Effector CD8-positive, alpha-beta T cell (primary cell): ENCODE measurements around the gene PTCD1.

Source experiments
- DNase-seq: peaks from one replicate; lab custom pipeline; 2025; lab: John Stamatoyannopoulos, UW
- total RNA-seq, 4 experiments: gene quantifications; one replicate each; lab custom pipeline; 2026; lab: John Stamatoyannopoulos, UW

PTCD1 gene, protein sequence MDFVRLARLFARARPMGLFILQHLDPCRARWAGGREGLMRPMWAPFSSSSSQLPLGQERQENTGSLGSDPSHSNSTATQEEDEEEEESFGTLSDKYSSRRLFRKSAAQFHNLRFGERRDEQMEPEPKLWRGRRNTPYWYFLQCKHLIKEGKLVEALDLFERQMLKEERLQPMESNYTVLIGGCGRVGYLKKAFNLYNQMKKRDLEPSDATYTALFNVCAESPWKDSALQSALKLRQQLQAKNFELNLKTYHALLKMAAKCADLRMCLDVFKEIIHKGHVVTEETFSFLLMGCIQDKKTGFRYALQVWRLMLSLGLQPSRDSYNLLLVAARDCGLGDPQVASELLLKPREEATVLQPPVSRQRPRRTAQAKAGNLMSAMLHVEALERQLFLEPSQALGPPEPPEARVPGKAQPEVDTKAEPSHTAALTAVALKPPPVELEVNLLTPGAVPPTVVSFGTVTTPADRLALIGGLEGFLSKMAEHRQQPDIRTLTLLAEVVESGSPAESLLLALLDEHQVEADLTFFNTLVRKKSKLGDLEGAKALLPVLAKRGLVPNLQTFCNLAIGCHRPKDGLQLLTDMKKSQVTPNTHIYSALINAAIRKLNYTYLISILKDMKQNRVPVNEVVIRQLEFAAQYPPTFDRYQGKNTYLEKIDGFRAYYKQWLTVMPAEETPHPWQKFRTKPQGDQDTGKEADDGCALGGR
- total RNA-seq: 10.3 to 14.9 (median 13.5) reads per million in 4 experiments

DNA sequence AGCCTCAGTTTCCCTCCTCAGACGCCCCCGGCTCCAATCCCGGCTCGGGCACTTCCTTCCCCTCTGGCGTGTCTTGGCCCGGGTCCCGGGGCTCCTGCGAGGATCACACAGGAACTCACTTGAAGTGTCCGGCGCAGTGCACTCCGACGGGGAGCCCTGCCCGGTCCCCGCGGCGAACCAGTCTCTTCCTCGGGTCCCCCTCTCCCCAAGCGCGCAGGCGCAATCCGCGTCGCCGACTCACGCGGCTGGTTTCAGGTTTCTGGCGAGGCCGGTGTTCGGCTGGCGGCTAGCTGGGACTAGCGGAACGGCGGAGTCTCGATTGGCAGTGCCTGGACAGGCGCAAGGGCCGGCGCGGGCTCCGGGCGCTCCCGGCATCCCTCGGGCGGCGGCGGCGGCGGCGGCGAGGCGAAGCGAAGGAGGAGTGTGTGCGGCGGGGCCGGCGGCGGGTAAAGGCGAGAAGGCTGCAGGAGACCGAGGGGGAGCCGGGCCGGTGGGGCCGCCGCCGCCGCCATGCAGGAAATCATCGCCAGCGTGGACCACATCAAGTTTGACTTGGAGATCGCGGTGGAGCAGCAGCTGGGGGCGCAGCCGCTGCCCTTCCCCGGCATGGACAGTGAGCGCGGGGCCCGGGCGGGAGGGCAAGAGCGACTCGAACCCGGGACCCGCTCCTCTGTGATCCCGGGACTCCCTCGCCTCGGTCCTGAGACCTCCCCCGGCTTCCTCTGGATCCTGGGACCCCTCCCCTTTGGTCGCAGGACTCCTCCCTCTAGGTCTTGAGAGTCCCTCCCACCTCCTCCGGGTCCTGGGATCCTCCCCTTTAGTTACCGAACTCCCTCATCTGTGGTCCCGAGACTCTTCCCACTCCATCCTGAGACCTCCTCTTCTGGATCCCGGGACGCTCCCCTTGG is at the start of gene PTCD1, which contains the start of gene CPSF4:
PTCD1 (minus strand) TSS at position 226 of the 908 bp plus-strand sequence. CDS start 3,556 bp downstream, outside the sequence.
CPSF4 (plus strand) TSS at position 371 of the 908 bp plus-strand sequence; CDS start at position 511, 140 bp downstream.
- DNase-seq: peak; percentile 69

DNA sequence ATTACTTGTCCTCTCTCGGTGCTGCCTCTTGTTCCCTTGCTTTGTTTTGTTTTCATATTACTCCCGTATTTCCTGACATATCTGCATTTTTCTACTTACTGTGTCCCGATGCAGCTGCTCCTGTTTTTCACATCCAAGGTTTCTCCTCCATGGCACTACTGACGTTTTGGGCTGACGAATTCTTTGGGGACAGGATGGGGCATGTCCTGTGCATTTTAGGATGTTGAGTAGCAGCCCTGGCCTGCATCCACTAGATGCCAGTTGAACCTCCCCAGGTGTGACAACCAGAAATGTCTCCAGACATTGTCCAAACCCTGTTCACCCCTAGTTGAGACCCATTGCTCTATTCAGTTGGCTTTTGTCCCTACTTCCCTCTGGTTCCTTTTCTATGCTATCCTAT is 46.5 kb upstream of the PTCD1 start:
- no peak for DNase-seq

DNA sequence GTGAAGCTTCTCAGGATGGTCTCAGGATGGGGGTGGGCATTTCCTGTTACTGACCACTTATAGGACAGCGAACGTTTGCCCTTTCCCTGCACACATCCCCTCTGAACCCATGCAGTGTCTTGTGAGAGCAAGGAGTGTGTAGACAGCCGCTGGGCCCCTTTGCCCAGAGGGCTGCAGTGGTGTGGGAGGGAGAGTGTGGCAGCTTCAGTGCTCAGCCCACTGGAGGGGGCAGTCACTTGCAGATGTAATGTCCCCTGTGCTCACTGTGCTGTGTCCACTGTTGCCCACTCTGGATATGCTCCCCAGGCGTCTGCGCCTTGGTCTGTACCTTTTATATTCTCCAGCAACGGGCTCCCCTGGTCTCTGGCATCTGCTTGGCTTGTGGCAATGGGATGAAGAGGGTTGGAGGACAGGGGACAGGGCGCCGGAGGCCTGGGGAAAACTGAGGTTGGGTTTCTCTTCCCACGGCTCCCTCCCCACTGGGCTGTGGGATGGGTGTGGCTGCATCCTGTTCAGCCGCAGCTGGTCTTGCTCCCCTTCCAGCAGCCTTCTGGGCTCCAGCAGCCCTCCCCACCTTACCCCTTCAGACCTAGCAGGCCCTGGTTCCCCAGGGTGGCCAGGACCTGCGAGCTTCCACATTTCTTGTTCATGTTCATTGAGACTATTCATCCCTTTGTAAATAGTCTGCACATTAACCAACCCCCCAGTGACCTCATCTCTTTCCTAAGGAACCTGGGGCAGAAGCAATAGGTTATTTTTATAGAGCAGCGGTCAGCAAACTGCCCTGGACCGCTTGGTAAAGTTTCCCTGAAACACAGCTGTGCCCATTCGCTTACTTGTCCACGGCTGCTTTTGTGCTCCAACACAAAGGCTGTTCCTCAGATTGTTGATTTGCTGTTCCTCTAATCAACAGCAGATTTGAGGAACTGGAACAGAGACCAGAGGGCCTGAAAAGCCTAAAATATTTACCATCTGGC is 40.2 kb upstream of the PTCD1 start:
- no peak for DNase-seq

DNA sequence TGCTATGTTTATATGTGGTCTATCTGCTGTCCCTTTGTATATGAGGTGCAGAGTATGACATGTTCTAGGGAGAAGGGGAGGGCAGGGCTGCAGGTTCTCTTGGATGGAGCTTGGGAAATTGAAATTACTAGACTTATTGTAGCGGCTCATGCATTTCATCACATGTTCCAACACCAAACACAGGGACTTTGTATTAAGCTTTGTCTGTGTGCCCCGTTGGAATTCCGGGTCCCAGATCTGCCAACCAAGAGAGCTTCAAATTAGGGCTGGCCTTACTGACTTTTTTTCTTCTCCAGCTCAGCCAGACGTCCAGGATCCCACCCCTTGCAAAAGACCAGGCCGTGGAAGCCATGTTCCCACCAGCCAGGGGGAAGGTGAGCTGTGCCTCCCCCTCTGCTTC is 37.5 kb upstream of the PTCD1 start:
- DNase-seq: no peak

DNA sequence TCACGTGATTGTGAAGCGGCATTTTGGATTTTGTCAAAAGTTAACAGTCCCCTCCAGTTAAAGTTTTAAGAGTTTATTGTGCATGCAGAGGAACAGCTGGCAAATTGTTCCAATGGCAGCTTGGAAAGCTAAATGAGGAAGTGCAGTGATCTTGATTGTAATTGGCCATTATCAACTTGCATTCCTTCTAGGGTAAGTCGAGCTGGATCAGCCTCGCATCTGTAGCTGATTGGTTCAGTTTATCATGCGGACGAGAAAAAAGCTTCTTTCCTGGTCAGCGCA is 34.7 kb upstream of the PTCD1 start:
- DNase-seq: no peak

DNA sequence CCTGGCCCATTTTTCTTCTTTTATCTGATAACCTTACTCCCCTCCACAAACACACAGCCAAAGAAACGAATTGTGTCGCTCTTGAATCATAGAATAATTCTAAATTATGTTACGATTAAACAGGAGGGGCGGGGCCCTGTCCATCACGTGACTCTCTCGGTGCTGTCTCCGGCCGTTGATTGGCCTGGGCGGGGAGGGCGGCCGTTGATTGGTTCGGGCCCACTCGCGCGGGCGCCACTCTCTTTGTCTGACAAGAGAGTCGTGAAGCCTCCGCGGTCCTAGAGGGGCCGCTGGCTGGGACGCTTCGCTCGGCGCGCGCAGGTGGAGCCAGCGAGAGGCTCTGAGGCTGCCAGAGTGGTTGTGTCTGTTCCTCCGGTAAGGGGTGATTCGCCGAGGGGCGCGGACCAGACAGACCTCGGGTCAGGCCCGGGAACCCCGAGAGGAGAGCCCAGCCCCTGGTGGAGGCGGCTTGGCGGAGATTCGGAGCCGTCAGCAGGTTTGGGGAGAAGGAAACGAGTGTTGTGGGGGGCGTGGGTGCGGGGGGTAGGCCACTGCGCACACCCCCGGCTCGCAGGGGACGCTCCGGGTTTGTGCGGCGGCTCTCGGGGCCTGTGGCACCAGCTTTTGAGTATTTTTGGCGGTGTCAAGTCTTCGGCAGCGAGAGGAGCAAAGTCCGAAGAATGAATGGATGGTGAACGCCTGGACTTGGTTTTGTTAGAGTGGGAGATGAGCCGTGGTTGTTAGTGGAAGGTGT is 34.1 kb upstream of the PTCD1 start, which contains the start of gene ZNF789:
ZNF789 (plus strand) TSS at position 330 of the 754 bp plus-strand sequence. CDS start 3,567 bp downstream, outside the sequence.
- peak; percentile 95 for DNase-seq

DNA sequence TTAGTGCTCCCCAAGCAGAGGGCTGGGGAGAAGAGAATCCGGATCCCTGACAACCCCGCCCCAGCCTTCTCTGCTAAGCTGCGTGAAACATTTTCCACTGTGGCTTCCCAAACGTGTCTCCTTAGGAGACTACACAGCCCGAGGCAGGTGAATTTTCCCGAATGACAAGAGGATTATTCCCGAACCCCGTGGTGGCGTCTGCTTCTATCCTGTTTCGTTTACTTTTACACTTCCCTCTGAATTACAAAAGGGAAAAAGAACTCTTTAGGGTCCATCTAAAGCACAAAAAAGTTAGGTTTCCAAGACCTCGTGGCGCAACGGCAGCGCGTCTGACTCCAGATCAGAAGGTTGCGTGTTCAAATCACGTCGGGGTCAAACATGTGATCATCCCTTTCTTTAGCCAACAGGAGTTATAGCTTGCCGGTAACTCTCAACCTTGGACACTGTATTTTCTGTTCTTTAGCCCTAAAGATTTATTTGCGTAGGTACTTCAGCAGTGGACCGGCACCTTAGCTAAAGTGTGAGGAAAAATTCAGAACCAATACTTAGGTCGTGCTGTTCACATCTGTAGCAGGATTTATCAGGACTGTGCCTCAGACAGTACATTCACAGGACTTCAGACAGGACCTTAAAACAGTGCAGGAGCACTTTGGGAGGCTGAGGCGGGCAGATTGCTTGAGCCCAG is 30.9 kb upstream of the PTCD1 start:
- DNase-seq: no peak

DNA sequence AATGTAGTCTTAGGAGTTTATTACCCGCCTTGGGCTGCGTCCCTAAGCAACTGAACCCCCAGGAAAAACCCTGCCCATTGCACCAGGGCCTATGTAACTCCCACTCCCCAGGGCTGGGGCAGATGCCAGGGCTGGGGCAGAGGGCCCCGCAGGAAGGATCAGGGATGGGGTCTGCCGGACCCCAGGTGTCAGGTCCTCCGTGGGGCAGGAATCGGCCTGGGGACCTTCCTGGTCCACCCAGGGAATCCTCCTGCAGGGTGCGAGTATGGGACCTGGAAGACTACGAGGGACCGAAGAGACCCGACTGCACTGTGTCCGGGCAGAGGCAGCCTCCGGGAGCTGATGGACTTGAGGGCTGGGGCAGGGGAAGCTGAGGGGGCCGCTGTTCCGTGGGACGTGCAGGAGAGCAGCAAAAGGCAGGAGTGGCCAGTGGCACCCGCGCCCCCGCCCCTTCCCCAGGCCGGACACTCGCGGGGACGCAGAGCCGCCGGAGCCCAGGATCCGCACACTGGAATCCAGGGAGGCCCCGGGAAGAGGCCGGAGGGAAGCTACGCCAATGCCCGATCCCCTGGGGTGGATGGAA is 29.8 kb upstream of the PTCD1 start:
- no peak for DNase-seq

DNA sequence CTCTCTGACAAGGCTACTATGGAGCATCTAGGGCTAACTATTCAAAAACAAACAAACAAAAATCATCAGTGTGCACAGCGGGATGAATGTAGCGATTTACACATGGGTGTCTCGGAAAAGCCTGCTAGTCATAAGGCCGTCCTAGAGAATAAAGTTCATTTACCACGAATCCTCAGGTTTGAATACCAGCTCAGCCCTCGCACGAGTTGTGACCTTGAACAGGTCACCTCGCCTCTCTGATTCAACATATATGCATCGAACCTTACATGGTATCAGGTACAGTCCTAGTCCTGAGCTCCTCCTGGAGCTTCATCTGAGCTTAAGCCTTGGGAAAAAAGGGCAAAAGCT is 26.8 kb upstream of the PTCD1 start:
- DNase-seq: no peak

DNA sequence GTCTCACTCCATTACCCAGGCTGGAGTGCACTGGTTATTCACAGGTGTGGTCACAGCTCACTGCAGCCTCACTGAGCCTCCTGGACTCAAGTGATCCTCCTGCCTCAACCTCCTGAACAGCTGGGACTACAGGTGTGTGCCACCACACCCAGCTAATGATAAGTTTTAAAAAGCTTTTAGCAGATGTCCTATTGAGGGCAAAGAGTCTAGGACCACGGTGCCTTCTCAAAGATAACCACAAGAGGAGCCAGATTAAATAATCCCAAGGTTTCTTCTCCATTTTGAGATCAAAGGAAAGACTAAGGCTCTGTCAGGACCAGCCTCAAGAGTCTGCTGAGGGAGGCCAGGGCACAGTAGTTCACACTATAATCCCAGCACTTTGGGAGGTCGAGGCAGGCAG is 22.6 kb upstream of the PTCD1 start:
- DNase-seq: no peak

DNA sequence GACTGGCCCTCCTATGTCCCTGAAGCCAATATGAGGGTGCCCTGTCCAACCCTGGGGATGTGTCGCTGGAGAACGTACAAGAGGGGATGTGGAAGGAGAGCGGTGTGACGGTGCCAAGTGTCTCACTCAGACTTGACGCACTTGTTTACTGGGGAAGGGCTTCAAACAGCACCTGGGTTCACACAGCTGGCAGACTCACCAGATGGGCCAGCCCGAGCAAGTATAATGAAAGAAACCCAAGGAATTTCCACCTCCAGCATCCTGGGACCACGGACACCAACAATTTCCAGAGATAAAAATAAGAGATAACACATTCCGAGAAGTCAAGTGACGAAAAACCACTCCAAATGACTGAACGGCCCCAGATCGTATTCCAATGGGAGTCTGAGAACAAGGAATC is 22.1 kb upstream of the PTCD1 start:
- DNase-seq: no peak

DNA sequence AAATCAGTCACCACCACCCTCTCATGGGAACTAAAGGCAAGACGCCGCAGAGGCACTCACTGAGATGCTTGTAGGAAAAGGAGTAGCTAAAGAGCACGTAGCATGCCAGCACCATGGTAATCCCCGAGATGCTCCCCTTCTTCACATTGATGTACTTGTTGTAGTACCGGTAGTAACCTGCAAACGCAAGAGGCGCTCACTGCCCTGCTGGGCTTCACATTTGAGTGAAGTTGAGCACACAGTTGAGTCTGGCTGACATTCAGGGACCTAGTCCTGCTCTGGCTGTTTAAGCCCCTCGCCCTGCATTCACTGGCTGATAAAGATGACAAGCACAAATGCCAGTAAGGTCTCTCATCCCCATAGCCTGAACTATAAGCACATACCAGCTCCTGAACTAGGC is 20.5 kb upstream of the PTCD1 start:
- DNase-seq: no peak

DNA sequence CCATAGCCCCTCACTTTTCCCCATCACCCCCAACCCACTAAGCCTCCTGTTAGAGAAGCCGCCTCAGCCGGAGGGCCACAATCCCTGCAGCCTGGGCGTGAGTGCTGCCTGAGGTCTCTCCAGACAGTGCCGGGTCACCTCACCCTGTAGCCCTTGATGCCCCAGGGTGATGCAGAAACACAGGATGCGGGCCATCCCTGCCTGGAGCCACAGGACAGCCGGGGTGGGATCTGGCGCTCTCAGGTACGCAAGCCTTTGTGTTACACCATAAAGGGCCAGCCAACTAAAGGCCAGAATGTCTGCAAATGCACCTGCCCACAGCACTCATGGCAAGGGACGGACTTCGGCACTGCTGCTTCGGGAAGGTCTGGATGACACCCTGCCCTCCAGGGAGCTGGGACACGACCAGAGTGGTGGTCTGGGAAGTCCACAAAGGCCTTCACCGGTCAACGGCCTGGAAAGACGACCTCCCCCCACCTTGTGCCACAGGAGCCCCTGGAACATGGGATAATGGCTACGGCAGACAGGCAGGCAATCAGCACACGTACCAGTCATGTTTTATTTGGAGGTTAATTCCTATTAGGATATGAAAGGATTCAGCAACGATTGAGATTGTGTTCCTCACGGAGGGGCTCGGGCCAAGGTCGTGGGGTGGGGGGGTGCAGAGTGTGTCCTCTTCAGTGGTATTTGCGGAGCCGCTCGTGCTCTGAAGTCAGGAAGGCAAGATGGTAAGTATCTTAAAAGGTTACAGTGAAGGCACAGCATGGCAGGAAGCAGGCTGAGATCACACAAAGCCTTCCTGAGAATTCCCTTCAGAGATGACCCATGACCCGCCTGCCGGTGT is 19.3 kb upstream of the PTCD1 start:
- no peak for DNase-seq

DNA sequence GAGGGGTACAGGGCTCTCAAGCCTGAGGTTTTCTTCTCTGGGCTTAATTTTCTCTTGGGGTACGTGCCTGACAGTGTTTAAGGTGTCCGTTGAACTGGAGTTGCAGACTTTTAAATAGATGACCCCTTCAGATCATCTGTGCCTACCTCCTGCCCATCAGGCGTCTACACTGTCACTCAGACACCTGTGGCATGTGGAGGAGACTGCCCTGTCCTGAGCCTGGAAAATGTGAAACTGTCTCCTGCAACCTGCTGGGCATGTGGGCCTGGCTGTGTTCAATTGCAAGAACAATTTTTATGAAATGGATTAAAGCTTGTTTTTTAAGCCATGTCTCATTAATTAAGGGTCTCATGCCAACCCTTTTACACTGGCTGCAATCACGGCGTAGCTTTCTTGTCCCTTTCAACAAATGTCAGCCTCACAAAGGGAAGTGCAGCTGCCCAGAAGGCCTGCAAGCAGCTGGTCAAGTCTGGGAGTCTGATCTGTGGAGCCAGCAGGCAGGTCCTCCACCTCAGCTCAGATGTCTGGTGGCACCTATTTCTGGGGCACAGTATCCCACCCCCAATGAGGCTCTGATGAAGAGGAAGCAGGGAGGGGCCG is 18.6 kb upstream of the PTCD1 start:
- no peak for DNase-seq

DNA sequence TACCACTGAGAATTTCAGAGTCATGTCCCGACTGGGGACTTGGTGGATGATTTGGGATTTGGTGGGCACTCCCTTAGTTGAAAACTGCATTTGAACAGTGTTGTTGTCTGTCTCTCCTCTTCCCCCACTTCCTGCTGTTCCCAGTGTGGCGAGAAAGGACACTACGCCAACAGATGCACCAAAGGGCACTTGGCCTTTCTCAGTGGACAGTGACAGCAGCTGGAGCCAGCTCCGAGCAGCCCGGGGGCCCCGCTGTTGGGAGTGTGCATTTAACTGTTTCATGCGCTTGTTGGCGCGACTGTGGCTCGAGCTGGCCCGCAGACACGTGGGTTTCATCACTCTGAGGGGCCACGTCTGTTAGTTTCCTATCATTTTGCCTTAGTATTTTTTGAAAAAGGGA is 17.7 kb upstream of the PTCD1 start:
- DNase-seq: no peak

DNA sequence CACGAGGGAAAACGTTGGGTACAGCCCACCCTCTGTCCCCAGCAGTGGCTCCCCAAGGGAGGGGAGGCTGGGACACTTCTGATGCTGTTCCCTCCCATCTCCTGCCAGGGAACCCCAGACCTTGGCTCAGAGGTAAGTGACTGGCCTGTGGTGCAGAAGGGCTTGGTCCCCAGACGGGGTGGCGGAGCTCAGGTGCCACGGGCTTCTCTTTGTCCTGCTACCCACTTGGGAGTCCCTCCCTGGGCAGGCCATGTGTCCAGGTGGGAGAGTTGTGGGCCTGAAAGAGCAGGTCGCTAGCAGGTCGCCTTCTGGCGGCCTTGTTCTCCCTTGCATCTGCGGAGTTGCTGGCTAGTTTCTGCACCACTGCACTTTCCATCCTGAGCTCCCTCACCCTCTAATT is 17.3 kb upstream of the PTCD1 start:
- DNase-seq: no peak

DNA sequence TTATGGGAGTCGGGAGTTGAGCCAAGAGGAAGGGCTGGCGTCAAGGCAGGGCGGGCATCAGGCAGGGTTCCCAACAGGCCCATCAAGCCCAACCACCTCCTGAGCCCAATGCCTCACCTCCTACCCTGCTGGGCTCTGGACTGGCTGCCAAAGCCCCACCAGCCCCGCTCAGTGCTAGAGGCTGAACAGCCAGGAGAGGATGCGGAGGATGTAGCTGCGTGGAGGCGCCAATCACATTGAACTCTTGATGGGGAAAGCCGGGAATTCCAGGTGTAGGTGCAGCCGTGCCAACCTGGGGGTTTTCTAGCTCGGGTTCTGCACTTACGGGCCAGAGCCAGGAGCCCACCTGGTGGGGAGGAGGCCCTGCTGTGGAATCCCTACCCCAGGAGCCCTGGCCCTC is 14.5 kb upstream of the PTCD1 start:
- DNase-seq: no peak

DNA sequence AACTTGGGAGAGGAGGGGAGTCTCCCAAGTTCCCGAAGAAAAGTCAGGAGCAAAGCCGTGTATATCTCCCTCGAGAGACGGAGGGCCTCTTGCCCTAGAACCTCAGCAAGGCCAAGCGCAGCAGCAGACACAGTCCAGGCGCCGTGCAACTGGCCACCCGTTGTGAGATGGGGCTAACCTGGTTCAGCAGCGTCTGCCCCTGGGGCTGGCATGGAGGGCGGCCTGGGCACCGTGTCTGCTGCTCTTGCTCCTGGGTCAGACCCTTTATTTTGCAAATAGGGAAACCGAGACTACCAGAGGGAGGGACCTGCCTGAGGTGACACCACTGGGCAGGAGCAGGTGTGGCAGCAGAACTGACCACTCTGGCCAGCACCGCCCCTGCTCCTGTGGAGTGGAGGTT is 13.9 kb upstream of the PTCD1 start:
- DNase-seq: no peak
